ENCODE data around the gene ORAI1.

Gene ORAI1

GRCh38 chr12:121613462-121613861 is 12.9 kb upstream of the ORAI1 start:
- TF ChIP-seq CTCF (conservative IDR thresholded peaks at IDR 0.05) (no peak), ZFX (IDR thresholded peaks at IDR 0.05) (no peak)
- no peak overlapping the region for H3K27ac ChIP-seq

DNA sequence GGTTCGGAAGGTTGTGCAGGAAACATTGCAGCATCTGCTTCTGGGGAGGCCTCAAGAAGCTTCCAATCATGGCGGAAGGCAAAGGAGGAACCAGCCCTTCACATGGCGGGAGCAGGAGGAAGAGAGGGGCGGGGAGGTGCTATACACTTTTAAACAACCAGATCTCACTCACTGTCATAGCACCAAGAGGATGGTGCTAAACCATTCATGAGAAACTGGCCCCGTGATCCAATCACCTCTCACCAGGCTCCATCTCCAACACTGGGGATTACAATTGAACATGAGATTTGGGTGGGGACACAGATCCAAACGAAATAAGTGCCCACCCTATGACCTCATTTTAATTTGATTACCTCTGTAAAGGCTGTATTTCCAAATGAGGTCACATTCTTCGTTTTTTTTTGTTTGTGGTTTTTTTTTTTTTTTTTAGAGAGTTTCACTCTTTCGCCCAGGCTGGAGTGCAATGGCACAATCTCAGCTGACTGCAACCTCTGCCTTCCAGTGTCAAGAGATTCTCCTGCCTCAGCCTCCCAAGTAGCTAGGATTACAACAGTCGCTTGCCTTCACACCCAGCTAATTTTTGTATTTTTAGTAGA is 11.4 kb upstream of the ORAI1 start:
- no peak overlapping the region for H3K27ac ChIP-seq
- no peak for TF ChIP-seq CTCF (conservative IDR thresholded peaks at IDR 0.05)

GRCh38 chr12:121618659-121619233 is 7.6 kb upstream of the ORAI1 start:
- TF ChIP-seq ZFX (IDR thresholded peaks at IDR 0.05) = no peak
- H3K27ac ChIP-seq = no peak overlapping the region

DNA sequence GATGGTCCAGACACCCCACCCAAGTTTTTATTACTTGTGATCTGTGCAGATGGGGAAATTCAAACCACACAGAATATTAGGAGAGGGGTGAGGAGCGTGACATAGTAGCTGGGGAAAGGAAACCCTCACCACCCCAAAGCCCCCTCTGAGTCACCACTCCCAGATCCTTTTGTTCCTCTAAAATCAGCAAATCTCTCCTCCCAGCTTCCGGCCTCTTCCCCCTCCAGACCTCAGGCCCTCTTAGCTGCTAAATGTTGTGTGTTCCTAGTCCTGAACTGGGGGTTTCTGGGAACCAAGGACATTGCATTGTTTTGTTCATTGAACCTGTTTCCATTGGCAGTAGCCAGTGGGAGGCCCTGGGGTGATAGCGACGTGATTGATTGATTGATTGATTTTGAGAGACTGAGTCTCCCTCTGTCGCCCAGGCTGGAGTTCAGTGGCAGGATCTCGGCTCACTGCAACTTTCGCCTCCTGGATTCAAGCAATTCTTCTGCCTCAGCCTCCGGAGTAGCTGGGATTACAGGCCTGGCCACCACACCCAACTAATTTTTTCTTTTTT is 5.9 kb upstream of the ORAI1 start:
- H3K27ac ChIP-seq = no peak overlapping the region
- TF ChIP-seq ZFX (IDR thresholded peaks at IDR 0.05) = no peak
- TF ChIP-seq CTCF (conservative IDR thresholded peaks at IDR 0.05) = no peak

DNA sequence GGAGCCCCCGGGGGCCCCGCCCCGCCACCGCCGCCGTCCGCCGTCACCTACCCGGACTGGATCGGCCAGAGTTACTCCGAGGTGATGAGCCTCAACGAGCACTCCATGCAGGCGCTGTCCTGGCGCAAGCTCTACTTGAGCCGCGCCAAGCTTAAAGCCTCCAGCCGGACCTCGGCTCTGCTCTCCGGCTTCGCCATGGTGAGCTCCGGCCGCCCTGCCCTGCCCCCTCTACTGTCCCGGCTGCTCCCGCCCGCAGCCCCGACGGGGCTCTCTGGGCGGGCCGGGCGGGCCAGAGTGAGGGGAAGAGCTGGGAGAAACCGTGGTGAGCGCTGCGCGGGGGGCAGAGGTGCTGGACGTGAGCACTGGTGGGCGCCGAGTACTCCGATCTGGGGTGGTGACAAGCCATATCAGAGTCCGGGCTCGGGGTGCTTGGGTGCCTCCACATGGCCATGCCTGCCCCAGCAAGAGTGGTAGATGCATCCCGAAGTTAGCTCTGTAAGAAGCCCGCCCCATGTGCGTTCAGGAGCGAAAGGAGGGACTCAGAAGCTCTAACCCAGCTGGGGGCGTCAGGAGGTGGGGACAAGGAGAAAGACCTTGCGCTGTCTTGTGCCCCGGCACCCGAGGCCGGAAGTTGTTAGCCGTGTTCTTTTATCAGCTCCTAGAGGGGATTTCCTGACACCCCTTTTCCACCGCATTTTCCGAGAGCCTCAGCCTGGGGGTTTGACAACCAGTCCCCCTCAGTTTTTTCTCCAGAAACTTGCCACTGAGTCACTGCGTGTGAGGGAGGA is 717 bp downstream of the ORAI1 start:
- H3K27ac ChIP-seq = peak overlapping the region; percentile 81
- no peak; the same call in 1 of the 2 replicates for TF ChIP-seq CTCF (conservative IDR thresholded peaks at IDR 0.05)
- TF ChIP-seq ZFX (IDR thresholded peaks at IDR 0.05) = 0 out of 2 replicates have a peak, but pooled peaks have one; percentile 23

DNA sequence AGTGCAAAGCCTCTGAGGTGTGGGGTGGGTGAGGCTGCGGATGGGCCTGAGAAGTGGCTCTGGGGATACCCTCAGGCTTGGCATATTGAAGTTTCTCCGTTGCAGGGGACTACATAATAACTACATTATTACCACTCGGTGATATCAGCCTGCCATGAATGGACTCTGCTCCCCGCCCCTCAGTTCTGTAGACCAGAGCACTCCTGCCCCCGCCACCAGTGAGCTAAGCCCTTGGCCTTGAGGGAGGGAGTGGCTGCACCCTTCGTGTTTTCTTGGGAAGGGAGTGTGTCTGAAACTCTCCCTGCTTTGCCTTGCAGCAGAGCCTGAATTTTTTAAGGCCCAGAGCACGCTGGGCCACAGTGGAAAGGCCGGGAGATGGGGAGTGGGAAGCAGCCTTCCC is 1.7 kb downstream of the ORAI1 start:
- TF ChIP-seq CTCF (conservative IDR thresholded peaks at IDR 0.05) = no peak
- TF ChIP-seq ZFX (IDR thresholded peaks at IDR 0.05) = no peak
- peak overlapping the region; percentile 81 for H3K27ac ChIP-seq

- H3K27ac ChIP-seq = no peak overlapping the region
- no peak for TF ChIP-seq CTCF (conservative IDR thresholded peaks at IDR 0.05)
- TF ChIP-seq ZFX (IDR thresholded peaks at IDR 0.05) = no peak
These were observed 2.2 kb downstream of the ORAI1 start for GRCh38 chr12:121628536-121628935.
